CD4-positive, alpha-beta T cell treated with Interleukin-2 at 100 ng/mL for 4 hours (primary cell): ENCODE data around the gene TMEM220.
A peak's percentile ranks its signal among the peaks of the same experiment; 100 is the strongest.

Experiments
- DNase-seq: peaks from one replicate; pipeline ENCODE4 v3.0.0-alpha.2; 2020; ENCODE audit warnings: low spot score

Gene TMEM220

DNA sequence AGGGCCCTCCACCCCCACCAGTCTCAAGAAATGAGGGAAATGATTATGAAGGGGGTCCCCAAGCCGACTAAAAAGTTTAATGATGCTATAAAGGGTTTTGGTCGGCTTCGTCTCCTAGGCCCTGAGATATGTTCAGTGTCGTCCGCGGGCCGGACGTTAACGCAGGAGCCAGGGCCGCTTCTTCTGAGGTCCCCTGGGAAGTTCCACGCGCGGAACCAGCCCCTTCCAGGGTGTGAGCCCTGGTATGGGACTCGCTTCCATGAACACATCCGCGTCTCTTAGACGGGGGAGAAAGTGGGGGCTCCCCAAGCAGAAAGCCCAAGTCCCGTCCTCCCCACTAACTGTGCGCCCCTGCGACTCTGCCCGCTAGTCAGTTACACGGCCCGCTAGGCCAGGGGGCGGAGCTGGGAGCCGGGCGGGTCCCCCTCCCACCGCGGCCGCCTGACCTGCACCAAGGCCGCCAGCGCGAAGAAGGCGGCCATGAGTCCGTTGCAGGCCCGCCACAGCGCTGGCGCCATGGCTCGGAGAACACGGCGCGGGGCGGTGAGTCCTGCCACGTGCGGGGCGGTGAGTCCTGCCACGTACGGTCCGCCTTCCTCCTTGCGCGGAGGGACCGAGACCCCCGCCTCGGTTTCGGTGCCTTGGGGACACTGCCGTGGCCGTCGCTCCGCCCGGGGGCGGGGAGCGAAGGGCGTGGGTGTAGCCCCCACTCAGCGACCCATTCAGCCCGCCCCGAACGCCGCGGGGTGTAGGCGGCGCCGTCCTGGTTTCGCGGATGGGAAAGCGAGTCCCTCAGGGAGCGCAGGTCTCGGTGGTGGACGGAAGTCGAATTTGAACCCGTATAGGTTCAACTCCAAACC lies at the start of gene TMEM220:
Gene TMEM220, minus strand, starts transcription at position 690 of the 860 bp plus-strand sequence. Its CDS starts 172 bp downstream, at position 518.
- peak; percentile 9 for DNase-seq

GRCh38 chr17:10779609-10780008 lies 49.8 kb upstream of the TMEM220 start:
- no peak for DNase-seq

GRCh38 chr17:10777890-10778289 lies 48.1 kb upstream of the TMEM220 start:
- DNase-seq: no peak

- no peak for DNase-seq
These were observed 47.4 kb upstream of the TMEM220 start for GRCh38 chr17:10777131-10777807.

- DNase-seq: no peak
These were observed 46.6 kb upstream of the TMEM220 start for GRCh38 chr17:10776381-10776780.

GRCh38 chr17:10775740-10776356 lies 46.0 kb upstream of the TMEM220 start:
- no peak for DNase-seq

DNA sequence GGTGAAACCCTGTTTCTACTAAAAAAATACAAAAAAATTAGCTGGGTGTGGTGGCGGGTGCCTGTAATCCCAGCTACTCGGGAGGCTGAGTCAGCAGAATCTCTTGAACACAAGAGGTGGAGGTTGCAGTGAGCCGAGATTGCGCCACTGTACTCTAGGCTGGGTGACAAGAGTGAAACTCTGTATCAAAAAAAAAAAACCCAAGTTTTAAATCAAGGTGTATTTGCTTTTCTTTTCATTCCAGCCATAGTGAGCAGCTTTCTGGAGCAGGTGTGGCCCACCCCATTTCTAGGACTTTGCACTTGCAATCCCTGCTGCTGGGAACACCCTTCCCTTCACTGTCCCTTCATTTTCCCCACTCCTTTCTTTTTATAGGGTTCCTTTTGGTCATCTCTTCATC lies 45.2 kb upstream of the TMEM220 start:
- no peak for DNase-seq

- DNase-seq: no peak
These were observed 43.6 kb upstream of the TMEM220 start for GRCh38 chr17:10773391-10773790.

- DNase-seq: peak; percentile 19
These were observed 42.9 kb upstream of the TMEM220 start for GRCh38 chr17:10772425-10773380.

GRCh38 chr17:10771148-10771547 lies 41.3 kb upstream of the TMEM220 start:
- DNase-seq: no peak

DNA sequence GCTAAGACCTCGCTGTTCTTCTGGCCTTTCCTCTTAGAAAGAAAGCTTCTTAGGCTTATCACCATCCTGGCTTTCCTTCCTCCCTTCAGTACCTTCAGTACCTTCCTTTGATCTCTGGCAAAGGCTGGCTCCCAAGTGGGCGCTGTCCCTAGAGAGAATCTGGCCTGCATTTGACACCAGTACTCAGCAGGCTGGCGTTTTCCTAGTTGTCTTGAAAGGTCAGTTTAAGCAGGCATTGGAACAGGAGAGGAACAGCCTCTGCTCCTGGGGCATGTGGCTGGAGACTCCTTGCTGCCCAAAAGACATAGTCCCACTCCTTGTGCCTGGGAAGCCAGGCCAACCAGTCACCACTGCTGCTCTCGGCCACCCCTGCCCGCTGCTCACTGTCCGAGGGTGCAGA lies 40.0 kb upstream of the TMEM220 start:
- DNase-seq: no peak

- DNase-seq: no peak
These were observed 39.0 kb upstream of the TMEM220 start for GRCh38 chr17:10768750-10769251.

GRCh38 chr17:10767232-10767631 lies 37.4 kb upstream of the TMEM220 start:
- DNase-seq: no peak

DNA sequence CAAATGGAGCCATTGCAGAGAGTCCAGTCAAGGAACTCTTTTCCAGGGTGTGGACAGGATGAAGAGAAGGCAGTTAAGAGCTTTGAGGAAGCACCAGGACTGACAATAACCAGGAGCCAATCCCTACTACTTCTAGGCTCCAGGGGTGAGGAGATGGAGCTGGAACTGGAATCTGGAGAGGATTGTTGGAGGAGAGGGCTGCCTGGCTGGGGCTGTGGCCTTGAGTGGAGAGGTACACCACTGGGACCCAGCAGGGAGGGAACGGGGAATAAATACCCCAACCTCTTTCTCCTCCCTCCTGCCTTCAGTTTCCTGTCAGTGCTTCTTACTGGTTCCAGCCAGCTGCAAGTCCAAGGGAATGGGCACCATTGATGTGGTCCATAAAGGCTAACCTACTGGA lies 32.2 kb upstream of the TMEM220 start:
- no peak for DNase-seq

DNA sequence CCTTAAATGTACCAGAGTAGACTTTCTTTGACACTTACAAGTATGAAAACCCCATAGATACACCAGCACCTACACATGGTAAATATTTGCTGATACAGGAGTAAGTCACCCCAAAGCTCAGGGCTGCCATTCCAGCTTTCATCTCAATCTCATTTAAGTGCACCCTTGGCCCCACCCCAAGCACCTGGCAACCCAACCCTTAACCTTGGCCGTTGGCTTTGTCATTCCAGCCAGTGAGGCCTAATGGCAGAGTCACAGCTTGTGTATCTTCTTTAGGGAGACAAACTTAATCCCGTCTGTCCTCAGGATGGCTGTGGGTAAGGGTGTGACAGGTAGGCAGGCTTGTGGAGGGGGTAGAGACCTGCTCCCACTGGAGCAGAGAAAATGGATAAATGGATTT lies 31.5 kb upstream of the TMEM220 start:
- no peak for DNase-seq

DNA sequence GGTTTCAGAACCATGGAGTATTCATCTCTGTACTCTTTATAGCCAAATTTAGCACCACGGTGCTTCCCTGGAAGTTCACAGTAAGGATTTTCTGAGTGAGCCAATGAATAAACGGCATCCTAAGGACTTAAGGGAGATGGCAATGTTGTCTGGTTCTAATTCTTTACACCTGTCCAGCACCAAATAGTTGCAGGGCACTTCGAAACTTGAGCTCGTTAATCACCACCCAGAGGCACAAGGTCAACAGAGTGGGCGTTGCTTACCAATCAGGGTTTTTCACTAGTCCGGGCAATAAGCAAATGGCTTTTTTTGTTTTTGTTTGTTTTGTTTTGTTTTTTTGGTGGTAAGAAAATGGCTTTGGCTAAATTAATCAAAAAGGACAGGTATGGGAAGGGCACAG lies 28.2 kb upstream of the TMEM220 start:
- no peak for DNase-seq

DNA sequence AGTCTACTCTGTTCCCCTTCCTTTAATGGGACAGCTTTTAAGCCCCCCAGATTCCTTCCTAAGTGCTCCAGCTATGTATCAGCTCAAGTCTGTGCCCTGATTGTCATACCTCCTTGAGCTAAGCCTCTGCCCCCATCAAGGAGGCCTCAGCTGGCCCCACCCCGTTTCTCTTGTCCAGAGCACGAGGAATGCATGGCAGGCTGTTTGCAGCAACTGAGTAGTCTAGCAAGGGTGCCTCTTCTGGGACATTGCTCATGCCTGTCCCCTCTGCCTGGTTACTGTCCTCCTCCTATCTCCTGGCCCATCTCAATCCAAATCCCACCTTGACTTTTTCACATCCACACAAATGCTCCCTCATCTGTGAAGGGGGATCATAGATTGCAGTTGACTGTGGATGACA lies 27.8 kb upstream of the TMEM220 start:
- DNase-seq: no peak

DNA sequence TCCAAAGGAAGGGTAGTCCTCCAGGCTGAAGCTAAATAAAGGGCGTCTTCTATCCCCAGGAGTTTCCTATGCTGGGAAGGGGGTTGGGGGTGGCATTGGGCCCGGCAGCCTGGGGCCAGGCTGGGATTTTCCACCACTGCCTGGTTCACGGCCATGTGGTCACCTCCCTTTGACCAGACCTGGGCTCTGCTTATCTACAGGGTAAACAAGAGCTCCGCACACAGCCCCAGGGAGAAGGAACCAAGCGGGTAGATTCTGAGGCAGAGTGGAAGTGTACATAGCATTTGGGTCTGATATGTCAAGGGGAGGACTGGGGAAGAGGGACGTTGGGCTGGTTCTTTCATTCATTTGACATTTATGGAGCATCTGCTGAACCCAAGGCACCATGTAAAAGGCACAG lies 27.2 kb upstream of the TMEM220 start:
- no peak for DNase-seq

DNA sequence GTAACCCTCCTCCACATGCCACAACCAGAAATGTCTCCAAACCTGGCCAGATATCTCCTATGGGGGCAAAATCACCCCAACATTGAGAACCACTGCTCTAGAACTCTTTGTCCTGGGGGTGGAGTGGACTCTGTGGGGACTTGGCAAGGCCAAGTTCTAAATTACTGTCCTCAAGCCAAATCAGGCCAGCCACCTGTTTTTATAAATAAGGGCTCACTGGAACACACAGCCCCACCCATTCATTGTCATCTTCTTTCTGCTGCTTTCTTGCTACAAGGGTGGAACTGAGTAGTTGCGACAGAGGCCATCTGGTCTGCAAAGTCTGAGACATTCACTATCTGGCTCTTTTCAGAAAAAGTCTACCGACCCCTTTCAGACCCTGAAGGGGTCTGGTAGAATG lies 26.8 kb upstream of the TMEM220 start:
- DNase-seq: no peak

DNA sequence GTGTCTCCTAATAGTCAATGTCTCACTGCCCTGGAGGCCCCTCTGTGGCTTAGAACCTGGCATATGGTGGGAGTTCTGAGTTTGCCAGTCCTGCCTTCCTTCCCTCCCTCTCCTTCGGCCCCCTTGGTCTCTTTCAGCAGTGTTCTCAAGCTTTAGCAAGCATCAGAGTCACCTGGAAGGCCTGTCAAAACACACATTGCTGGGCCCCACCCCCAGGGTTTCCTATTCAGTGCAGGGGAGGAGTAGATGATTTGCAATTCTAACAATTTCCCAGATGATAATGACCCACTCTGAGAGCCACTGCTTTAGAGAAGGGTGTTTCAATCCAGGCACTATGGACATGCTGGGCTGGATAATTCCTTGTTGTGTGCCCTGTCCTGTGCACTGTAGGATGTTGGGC lies 26.4 kb upstream of the TMEM220 start:
- no peak for DNase-seq

- DNase-seq: no peak
These were observed 25.8 kb upstream of the TMEM220 start for GRCh38 chr17:10755592-10756127.
